Measurements from ENCODE around the gene CCSER1.

The CCSER1 gene

GRCh38 chr4:90207887-90208454 lies 80.8 kb downstream of the CCSER1 start:
- no peak for DNase-seq

GRCh38 chr4:90209922-90210321 lies 82.7 kb downstream of the CCSER1 start:
- no peak for DNase-seq

GRCh38 chr4:90211174-90211573 lies 84.0 kb downstream of the CCSER1 start:
- no peak for DNase-seq

- no peak for DNase-seq
Measured at GRCh38 chr4:90215286-90215685, 88.1 kb downstream of the CCSER1 start.

- DNase-seq: no peak
Measured at GRCh38 chr4:90219822-90220221, 92.6 kb downstream of the CCSER1 start.

GRCh38 chr4:90220459-90220858 lies 93.3 kb downstream of the CCSER1 start:
- DNase-seq: no peak

- no peak for DNase-seq
Measured at GRCh38 chr4:90226734-90227133, 99.5 kb downstream of the CCSER1 start.

- DNase-seq: no peak
Measured at GRCh38 chr4:90227177-90227576, 100.0 kb downstream of the CCSER1 start.

GRCh38 chr4:90234916-90235547 lies 107.8 kb downstream of the CCSER1 start:
- no peak for DNase-seq

- DNase-seq: no peak
Measured at GRCh38 chr4:90237751-90238530, 110.7 kb downstream of the CCSER1 start.

GRCh38 chr4:90240333-90240732 lies 113.1 kb downstream of the CCSER1 start:
- no peak for DNase-seq

- no peak for DNase-seq
Measured at GRCh38 chr4:90241008-90241407, 113.8 kb downstream of the CCSER1 start.

- DNase-seq: no peak
Measured at GRCh38 chr4:90245837-90246236, 118.6 kb downstream of the CCSER1 start.

GRCh38 chr4:90246816-90247215 lies 119.6 kb downstream of the CCSER1 start:
- DNase-seq: no peak

GRCh38 chr4:90254357-90254756 lies 127.2 kb downstream of the CCSER1 start:
- DNase-seq: no peak

- DNase-seq: no peak
Measured at GRCh38 chr4:90274175-90274574, 147.0 kb downstream of the CCSER1 start.

GRCh38 chr4:90280954-90281353 lies 153.8 kb downstream of the CCSER1 start:
- DNase-seq: no peak

GRCh38 chr4:90281541-90282355 lies 154.6 kb downstream of the CCSER1 start:
- DNase-seq: no peak

- DNase-seq: no peak
Measured at GRCh38 chr4:90290345-90290744, 163.2 kb downstream of the CCSER1 start.

- no peak for DNase-seq
Measured at GRCh38 chr4:90292438-90292837, 165.2 kb downstream of the CCSER1 start.

GRCh38 chr4:90293320-90293719 lies 166.1 kb downstream of the CCSER1 start:
- no peak for DNase-seq

- DNase-seq: no peak
Measured at GRCh38 chr4:90299373-90299772, 172.2 kb downstream of the CCSER1 start.

GRCh38 chr4:90306810-90307209 lies 179.6 kb downstream of the CCSER1 start:
- DNase-seq: no peak
